Astrocyte (in vitro differentiated cells and primary cell): ENCODE measurements around the gene EXOC4.

ENCODE experiments used
- EZH2 ChIP-seq: IDR thresholded peaks from 2 replicates; pipeline ENCODE4 v1.6.1; 2012; ENCODE audit warnings: mild to moderate bottlenecking, low read length, inconsistent platforms; ENCODE audit not compliant: insufficient read depth
- TF ChIP-seq, protein P1 (sequence below): IDR thresholded peaks from 2 replicates; pipeline ENCODE4 v1.5.1; 2011; ENCODE audit warnings: low read depth, mild to moderate bottlenecking, inconsistent platforms, low read length, moderate library complexity; ENCODE audit not compliant: insufficient read depth

DNA sequence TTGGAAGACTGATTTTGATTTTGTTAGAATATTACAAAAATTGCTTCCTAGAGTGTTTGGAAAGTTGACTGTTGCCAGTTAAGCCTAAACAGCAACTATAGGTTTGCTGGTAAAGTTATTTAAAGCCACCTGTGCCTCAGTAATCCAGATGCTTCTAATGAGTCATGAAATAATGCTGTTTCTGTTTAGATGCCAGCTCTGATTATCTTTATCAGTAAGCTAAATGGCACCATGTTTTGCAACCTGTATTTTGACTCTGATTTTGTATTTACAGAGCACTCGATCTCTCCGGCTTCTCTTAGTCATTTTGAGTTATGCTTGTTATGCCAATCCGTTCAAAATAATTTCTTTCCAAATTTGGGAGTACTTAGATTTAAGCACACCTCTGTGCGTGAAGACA is 366.1 kb downstream of the EXOC4 start:
- TF ChIP-seq, protein P1, sequence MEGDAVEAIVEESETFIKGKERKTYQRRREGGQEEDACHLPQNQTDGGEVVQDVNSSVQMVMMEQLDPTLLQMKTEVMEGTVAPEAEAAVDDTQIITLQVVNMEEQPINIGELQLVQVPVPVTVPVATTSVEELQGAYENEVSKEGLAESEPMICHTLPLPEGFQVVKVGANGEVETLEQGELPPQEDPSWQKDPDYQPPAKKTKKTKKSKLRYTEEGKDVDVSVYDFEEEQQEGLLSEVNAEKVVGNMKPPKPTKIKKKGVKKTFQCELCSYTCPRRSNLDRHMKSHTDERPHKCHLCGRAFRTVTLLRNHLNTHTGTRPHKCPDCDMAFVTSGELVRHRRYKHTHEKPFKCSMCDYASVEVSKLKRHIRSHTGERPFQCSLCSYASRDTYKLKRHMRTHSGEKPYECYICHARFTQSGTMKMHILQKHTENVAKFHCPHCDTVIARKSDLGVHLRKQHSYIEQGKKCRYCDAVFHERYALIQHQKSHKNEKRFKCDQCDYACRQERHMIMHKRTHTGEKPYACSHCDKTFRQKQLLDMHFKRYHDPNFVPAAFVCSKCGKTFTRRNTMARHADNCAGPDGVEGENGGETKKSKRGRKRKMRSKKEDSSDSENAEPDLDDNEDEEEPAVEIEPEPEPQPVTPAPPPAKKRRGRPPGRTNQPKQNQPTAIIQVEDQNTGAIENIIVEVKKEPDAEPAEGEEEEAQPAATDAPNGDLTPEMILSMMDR = no peak
- TF ChIP-seq EZH2 = no peak
